D721Med (cell line): ENCODE measurements around the gene CLK2.
A peak's percentile ranks its signal among the peaks of the same experiment; 100 is the strongest.

Source experiments
- DNase-seq: peaks from one replicate; pipeline ENCODE4 v3.0.0; 2011; ENCODE audit warnings: low spot score; ENCODE audit not compliant: insufficient read length
- FAIRE-seq: peaks from 2 replicates; lab custom pipeline; 2011; peaks lifted over from hg19 to GRCh38; lab: Jason Lieb, UNC
- CTCF ChIP-seq: IDR thresholded peaks from 2 replicates; pipeline ENCODE4 v1.5.1; 2012; ENCODE audit warnings: mild to moderate bottlenecking, control low read depth; ENCODE audit not compliant: insufficient read depth; ENCODE audit errors: missing control alignments

The CLK2 gene

GRCh38 chr1:155261852-155262673, 11.2 kb downstream of the CLK2 start, which contains the start of gene SCAMP3:
Gene SCAMP3 (minus strand): TSS chr1:155262360. CDS start chr1:155262151, 209 bp downstream.
- TF ChIP-seq CTCF, result no peak
- DNase-seq, result peak; percentile 100
- peak; percentile 80 for FAIRE-seq

GRCh38 chr1:155261493-155261851, 11.8 kb downstream of the CLK2 start:
- TF ChIP-seq CTCF, result no peak
- FAIRE-seq, result no peak
- DNase-seq, result no peak

GRCh38 chr1:155260276-155260675, 13.0 kb downstream of the CLK2 start:
- no peak for TF ChIP-seq CTCF
- DNase-seq, result no peak

GRCh38 chr1:155256058-155256852, 17.0 kb downstream of the CLK2 start:
- no peak for DNase-seq
- TF ChIP-seq CTCF, result no peak
- no peak for FAIRE-seq

More at GRCh38 chr1:155260276-155260675, 13.0 kb downstream of the CLK2 start:
- no peak for FAIRE-seq

GRCh38 chr1:155255243-155256007, 17.9 kb downstream of the CLK2 start, which contains the start of gene ENTREP3:
Gene ENTREP3 (minus strand): TSS chr1:155255483. CDS start chr1:155254877, 606 bp downstream.
- no peak for FAIRE-seq
- TF ChIP-seq CTCF, result no peak
- DNase-seq, result peak; percentile 99

- DNase-seq (no peak), FAIRE-seq (no peak)
- no peak for TF ChIP-seq CTCF
These were observed 18.5 kb downstream of the CLK2 start for GRCh38 chr1:155254714-155255242.
